ENCODE results near the gene FRYL.

GRCh38 chr4:48635310-48635709, 144.8 kb downstream of the FRYL start:
- TF ChIP-seq CTCF (conservative IDR thresholded peaks at IDR 0.05) (no peak), EZH2 (IDR thresholded peaks at IDR 0.05; ENCODE audit: low read depth) (no peak)

Measured in PC-9 (cell line).